Daoy (cell line): Measurements from ENCODE around the gene PDE4D. TPM values are rescaled to one million over a fixed set of nuclear protein-coding genes. Genes with fewer than 3 reads are reported as not detected.

Experiments
- DNase-seq: peaks from one replicate; pipeline ENCODE4 v3.0.0-alpha.2; 2015; ENCODE audit warnings: low read depth
- total RNA-seq: library from RNA; depleted of rRNA; stranded (reverse); fragments of >200 nt; shearing (Covaris generic); gene quantifications from 2 replicates; pipeline ENCODE4 v1.2.3, GENCODE V29; 2014

Gene PDE4D
- total RNA-seq, 1 experiment from 2014 or later = 23.1 TPM

DNA sequence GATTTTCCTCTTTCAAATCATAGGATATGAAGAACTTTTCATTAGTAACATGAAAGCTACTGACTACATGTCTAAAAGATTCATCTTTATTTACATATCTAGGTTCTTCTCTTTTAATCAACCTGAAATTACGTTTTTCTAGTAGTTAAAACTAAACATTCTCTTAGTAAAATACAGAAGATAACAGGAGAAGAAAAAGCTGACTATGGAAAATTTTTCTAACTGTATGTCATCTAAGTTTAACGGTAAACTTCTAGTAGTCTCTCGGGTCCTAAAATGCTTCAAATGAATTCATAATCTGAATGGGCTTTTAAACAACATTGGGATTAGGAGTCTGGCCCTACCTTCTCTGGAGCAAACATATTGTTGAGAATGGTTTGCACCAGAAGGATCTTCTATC is 151.9 kb downstream of the PDE4D start:
- no peak for DNase-seq

DNA sequence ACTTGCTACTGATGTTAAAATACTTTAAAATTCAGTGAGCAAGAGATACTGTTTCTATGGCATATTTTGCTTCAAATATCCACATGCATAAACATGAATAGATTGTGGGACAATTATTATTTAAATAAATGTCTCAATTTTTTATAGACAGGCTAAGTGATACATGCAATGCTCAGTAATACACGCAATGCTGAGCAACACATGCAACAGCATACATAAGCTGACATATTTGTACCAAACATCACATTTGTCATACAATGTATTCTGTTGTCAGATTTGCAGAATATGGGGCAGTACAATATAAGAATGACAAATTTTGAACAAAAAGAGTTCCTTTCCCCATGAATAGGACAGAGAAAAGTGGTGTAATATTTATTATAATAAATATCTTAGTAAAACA is 155.5 kb downstream of the PDE4D start:
- DNase-seq = no peak

DNA sequence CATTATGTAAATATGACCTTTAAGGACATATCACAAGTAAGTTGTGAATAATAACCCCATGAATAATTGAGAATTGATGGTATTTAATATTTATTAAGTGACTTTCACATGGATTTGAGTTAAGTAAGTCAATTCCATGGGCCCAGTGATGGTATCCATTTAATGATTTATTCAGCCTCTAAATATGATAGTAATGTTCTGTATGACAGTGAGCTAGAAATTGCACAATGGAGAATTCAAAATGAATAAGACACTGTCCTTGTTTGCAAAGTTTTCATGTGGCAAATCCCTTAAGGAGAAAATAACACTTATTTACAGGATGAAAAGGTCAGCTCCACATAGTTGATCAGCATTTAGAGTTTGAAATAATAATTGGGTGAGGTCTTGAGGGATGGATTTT is 160.7 kb downstream of the PDE4D start:
- DNase-seq = no peak

DNA sequence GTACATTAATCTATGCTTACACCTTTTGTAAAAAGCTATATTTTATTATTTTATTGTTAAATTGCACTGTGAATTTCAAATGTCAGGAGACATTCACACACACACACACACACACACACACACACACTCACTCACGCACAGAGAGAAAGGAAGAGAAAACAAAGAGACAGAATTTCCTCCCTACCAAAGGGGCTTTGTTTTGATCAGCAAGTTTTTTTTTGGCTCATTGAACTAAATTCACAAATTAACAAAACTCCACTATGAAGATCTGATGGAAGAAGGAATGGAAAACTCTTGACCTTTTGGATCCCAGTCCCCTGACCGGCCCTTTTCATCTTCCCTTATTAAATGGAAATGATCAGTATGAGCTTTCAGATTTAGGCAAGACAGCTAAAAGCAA is 161.2 kb downstream of the PDE4D start:
- no peak for DNase-seq

DNA sequence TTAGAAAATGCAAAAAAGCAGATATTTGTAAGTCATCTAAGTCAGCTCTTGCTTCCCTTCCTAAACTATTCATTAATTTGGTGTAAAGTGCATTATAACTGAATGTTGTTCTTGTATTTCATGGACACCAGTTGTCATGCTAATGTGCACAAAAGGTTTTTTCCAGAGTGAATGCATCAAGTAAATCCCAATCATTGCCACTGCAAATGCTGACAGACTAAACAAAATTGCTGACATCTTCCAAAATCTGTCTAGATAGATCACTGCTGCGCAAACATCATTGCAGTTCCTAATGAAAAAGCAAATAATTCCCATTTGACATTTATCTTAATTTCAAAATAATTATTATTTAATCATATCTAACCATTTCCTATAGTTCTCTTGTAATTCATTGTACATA is 161.7 kb downstream of the PDE4D start:
- DNase-seq = no peak

DNA sequence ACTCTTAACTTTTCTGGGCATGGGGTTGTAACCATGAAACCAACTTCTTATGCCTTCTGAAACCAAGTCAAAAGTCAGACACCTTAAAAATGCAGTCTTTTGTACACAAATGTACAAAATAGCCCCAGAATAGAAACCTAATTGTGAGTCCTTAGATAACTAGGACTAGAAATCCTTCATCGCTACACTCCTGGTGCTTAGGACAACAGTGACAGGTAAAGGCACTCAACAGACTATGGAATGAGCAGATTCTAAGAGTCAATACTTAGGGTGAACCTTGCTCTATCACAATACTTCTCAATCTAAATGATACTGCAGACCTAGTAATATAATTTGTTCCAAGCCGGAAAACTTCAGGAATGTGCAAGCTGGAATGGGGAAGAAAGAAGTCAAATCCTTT is 163.7 kb downstream of the PDE4D start:
- DNase-seq = no peak

DNA sequence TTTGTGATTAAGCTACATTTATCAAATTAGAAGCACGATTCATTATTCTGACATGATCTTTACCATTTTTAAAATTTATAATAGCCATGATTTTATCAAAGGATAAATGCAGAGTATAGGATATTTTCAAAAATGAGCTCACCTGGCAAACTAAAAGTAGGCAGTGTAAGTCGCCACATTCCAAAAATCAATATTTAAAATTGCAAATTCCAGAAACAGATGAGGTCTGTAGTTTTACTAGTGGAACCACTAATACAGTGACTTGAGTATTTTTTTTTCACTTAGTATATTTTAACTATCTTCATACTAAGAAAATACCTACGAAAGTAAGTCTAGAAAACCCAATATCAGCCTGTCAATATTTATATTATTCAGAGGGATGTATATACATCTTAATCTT is 164.2 kb downstream of the PDE4D start:
- DNase-seq = no peak

DNA sequence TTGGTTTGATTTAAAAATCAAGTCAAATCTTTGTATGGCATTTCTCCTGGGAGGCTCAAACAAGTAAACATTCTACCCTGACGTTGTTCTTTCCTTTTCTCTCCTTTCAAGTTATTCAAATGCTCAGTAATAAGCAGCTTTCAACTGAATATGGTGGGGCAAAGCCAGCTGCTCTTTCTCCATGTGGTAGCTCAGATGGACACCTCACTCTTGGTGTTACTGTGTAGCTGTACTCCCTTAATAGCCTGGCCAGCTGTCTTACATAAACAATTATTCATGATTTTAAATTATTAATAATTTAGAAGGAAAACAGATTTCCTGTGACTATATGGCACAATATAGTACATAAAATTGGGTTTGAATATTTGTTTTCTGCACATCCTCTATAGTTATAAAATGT is 165.2 kb downstream of the PDE4D start:
- DNase-seq = no peak

DNA sequence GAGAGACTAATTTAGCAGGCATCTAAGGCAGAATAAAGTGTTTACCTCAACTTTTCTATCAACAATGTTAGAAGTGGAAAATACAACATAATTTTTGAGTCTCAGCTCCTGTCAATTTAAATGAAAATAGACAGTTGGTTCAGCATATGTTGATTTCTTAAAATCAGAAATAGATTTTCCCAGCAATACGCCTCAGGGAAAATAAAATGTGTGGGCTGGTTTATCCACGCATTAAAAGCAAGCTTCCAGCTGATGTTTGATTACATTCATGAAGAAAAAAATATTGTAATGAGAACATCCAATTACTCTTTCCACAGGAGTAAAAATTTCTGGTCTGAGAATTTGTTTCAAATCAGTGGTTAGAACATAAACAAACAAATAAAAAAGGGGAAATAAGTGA is 166.3 kb downstream of the PDE4D start:
- DNase-seq = no peak

DNA sequence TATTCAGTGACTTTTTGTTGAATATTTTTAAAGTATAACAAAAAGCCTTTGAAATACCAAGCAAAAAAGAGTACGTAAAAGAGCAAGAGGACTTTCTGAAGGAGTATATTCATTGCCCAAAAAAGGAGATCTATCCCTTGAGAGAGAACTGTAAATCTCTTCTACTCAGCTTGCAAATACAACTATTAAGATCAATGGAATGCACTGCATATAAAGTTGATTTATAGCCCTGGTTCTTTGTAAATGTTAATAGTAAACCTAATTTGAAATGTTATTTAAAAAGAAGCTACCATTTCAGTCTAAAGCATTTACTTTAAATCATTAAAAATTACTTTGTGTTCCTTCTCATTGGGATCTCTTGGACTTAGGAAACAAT is 168.1 kb downstream of the PDE4D start:
- no peak for DNase-seq

DNA sequence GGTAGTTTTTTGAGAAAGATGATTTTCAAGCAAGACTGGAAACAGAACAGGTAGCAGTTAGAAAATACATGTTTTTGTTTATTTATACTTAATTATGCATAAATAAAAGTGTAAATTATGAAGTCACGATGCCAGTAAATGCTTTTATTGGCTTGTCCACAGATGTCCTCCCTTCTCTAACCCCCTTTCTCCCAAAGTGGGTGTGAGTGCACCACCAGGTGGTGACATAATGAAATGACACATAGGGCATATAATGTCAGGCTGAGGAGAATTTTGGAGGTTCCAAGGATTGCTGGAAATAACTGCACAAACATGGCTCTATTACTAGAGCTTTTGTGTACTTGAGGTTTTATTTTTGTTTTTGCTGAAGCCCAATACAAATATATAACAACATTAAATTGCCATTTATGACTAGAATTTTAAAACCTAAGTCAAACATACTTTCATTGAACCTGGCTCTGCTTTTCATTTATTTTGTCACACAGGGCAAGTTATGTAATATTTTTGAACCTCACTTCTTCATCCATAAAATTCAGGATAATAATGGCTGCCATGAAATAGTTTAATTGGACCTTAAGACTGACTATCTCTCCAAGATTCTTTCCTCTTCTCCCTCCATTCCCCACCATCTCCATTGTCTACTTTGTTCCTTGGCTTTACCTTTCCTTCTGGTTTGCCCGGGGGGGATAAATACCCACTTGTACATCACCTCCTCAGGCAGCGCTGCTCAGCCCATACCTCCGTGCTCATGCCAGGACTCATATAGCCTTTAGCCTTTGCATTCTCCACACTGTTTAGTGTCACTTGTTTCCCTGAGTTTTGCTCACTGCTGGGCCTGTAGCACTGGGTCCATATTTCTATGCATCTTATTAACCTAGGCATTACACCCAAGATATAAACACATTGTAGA is 168.8 kb downstream of the PDE4D start:
- peak; percentile 60 for DNase-seq

DNA sequence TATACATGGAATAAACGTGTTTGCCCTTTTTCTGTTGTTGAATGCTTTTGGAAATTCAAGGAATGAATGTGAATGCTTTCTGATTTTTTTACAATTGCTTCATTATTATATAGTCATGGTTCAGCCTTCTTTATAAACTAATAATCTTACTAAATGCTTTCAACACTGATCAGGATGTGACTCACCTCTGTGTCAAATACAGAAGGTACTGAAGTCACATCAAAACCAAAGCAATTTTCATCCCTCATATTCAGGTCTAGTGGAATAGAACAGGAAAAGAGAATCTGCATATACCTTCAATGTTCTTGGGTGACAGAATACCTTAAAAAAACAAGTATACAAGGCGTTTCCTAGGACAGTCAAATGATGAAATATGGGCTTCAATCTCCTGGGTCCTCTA is 170.7 kb downstream of the PDE4D start:
- peak; percentile 23 for DNase-seq

DNA sequence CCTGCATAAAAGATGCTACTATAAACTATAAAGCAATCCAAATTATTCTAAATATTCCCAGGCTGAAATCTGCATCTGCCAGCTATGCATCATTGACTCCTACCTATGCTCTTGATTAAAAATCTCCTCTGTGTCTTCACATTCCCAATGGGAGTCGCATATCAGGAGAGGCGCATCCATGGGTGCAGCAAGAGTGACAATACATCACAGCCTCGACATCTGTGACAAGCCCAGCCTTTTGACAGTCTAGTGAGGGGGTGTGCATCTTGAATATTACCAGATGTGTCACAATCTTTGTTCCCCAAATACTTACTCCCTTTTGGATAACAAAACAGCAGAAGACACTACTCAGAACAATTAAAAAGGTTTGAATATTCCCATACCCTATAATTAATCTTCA is 171.8 kb downstream of the PDE4D start:
- DNase-seq = no peak

DNA sequence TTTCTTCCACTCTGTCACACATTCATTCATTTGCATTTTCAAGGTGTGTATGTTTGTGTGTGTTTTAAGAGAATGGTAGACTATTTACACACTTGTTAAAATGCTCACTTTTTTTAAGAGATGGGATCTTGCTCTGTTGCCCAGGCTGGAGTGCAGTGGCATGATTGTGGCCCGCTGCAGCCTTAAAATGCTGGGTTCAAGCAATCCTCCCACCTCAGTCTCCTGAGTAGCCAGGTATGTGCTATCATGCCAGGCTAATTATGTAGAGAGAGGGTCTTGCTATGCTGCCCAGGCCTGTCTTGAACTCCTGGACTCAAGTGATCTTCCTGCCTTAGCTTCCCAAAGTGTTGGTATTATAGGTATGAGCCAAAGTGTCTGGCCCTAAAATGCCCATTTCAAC is 173.5 kb downstream of the PDE4D start:
- no peak for DNase-seq

DNA sequence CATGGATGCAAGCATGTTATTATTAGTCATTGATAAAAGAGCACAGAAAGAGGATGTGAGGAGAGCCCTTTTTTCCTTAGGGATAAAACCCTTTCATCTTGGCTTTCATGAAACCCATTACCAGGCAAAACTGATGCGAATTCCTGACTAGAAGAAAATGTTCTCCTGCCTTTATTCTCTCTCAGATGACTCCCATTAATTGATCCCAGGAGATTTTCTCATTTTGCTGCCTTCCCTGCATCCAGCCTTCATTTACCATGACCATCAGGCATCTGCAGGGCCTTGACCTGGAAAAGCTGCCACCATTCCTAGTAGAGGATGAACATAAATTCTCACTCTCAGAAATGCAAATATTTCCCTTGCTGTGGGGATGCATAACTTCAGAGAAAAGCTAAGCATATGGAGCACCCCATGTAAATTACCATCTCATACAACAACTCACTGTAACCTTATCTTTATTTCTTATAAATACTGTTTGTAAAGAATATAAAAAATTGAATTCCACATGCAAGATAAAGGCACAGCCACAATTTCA is 176.5 kb downstream of the PDE4D start:
- DNase-seq = no peak

DNA sequence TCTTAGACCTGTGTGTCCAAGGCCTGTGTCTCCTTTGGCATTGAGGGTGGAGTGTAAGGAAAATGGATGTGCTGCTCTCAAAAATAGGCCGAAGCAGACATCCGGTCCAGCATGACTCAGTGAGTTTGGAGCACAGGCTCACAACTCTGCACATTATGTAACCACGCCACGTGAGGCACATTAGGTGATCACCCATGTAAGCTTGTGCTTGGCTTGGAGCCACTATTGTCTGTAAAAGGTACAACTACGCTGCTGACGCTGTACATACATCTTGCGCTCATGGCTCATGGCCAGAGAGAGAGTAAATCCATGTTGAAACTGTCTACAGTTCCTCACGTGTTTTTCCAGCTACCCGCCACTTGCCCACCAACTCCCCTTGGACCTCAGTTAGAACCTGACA is 177.5 kb downstream of the PDE4D start:
- DNase-seq = no peak

DNA sequence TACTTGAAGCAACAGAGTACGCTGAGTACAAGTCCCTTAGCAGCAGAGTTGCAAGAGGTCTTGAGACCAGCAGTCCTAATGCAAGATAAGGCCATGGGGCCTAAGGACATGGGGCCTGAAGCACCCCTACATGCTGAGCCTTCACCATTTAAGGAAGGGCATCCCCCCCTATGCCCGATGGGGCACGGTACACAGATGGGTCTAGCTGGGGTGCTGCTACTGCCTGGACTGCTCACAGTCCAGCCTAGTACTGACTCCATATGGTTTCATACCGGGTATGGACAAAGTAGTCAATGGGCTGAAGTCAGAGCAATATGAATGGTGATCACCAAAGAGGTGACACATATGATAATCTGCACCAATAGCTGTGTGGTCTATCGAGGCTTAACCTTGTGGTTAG is 178.3 kb downstream of the PDE4D start:
- DNase-seq = no peak

DNA sequence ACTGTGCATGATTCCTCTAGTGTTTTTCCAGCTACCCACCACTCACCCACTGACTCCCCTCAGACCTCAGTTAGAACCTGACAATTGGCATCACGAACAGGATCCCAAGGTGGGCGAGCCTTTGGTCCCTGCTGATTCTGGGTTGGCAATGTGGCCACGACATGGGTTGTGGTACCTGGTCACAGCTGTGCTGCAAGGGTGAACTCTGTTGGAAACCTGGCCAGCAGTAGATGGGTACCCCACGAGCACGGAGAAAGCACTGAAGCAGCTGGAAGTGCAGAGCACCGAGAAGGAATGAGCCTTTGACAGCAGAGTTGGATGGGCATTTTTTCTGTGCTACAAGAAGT is 180.1 kb downstream of the PDE4D start:
- no peak for DNase-seq

DNA sequence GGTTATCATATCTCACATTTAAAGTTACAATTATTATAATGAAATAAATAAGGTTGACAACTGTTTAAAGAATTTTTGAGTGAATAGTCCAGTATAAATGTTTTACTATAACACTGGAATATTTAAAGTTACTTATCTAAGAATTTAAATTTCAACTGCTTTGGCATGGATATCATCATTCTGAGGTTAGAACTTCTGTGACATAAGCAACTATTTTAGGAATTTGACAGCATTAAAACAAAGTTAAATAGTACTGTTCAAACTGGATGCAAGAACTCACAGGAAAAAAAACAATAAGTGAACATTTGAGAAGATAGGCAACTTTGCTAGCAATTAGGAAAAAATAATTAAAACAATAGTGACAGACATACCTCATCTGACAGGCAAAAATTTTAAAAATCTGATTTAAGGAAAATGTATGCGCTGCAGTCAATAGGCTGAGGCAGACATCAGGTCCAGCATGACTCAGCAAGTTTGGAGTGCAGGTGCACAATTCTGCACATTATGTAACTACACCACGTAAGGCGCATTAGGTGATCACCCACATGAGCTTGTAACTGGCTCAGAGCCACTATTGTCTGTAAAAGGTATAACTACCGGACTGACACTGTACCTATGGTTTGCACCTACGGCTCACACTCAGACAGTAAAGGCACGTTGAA is 180.6 kb downstream of the PDE4D start:
- no peak for DNase-seq

DNA sequence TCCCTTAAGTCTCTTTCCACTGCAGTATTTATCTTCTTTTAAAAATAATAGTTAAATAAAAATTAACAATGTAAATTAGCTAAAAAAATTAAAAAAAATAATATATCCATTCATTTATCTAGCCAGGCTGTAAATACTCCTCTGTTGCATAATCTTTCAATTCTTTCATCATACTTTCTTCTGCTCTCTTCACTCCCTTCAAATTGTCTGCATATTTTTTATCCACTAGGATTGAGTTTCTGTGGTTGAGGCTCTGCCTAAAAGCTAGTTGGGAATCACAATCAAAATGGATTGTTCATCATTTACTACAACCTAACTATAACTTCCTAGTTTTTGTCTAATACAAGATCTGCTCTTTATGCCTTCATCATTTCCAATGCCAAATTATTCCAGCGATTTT is 182.2 kb downstream of the PDE4D start:
- no peak for DNase-seq

DNA sequence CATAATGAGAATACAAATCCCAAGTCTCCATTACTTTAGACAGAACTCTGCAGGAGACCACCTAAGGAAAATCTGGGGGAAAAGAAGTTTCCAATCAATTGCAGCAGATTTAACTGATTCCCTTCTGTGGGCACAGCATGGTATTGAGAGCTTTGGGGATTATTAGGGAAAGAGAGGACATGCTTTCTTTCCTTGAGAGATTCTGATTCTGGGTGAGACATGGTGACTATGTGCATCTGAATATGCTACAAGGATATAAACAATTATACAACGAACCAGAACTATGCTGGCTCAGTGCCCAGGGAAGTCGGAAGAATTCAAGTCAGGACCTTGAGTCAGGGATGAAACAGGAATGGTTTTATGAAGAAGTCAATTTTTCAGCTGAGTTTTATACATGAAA is 183.7 kb downstream of the PDE4D start:
- peak; percentile 47 for DNase-seq

DNA sequence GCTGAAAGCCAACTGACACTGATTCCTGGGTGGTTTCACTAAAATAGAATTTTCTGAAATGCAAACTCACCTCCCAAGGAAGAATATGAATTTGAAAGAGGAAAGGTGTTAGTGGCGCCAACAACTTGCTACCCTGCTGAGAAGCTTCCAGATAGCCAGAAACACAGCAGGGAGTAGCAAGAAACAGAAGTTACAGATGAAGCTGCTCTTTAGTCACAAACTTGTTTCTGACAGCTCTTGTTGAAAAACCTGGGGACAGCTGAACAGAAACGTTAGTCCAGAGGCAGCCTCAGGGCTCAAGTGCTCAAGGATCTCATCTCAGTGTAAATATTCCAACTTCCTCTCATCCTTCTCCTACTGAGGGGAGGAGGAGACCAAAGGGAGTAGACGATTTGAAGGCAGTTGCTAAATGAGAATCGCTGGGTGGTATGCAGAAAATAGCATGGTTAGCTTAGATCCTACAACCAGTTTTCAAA is 184.1 kb downstream of the PDE4D start:
- no peak for DNase-seq

DNA sequence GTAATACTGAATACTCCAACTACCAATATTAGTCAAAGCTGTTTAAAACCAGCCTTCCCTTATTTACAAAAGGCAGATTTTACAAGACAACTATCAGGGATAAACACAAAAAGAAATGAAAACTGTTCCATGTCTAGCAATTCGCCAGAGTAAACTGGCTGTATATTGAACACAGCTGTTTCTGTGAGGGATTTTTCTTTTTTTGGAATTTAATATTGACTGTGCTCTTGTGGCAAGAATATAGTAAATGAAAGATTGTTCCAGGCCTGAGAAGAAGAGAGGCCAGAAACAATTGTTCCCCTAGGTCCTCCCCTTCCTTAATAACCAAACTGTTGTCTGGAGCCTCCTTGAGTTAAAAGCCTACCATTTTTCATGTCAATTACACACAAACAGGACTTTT is 188.6 kb downstream of the PDE4D start:
- DNase-seq = no peak
